Raji (cell line): Measurements from ENCODE around the gene KNDC1.

Source experiments
- POLR2A ChIP-seq: IDR thresholded peaks from 2 replicates; pipeline ENCODE4 v1.6.1; 2011; ENCODE audit warnings: low read depth, low read length, control low read depth; ENCODE audit not compliant: insufficient read depth

Gene KNDC1

DNA sequence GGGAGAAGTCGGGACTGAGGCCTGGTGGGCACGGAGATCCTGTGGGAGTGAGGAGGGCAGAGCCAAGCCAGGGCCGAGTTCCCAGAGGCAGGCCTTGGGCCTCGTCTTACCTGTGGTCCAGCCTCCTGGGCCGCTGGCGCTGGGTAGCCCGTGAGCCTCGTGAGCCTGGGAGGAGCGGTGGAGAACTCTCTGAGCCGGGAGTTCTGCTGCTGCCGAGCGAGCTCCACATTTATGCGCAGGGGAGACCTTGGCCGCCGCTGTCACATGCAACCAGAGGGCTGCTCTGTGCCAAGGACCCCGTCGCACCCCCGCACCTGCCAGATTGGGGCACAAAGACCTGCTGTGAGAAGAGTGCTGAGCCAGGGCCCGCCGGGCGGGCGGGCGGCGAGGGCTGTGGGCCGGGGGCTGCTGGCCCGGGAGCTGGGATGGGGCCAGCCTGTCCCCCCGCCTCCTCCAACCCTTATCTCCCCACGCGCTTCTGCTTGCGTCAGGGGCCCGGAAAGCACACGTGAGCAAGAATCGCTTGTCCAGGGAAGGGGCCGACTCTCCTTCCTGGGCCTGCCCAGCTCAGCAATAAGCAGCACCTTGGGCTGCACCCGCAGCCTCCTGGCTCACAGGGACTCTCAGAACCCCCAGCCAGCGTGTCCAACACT, 87.8 kb downstream of the KNDC1 start:
- no peak for TF ChIP-seq POLR2A

DNA sequence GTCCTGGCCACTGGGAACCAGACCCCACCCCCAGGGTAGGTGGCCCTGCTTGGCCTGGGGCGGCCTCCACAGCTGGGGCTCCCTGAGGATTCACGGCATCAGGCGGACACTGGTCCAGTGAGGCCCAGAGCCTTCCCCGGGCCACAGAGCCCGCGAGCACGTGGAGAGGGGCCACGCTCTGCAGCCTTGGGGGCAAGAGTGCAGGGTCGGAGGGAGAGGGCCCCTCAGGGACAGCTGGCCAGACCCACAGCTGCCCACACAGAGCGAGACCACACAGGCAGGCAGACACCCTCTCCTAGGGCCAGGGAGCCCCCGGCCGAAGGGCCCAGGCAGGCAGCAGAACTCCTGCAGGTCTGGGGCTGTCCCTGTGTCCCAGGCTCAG, 88.3 kb downstream of the KNDC1 start:
- no peak for TF ChIP-seq POLR2A

GRCh38 chr10:133249094-133249780, 89.2 kb downstream of the KNDC1 start:
- no peak for TF ChIP-seq POLR2A

DNA sequence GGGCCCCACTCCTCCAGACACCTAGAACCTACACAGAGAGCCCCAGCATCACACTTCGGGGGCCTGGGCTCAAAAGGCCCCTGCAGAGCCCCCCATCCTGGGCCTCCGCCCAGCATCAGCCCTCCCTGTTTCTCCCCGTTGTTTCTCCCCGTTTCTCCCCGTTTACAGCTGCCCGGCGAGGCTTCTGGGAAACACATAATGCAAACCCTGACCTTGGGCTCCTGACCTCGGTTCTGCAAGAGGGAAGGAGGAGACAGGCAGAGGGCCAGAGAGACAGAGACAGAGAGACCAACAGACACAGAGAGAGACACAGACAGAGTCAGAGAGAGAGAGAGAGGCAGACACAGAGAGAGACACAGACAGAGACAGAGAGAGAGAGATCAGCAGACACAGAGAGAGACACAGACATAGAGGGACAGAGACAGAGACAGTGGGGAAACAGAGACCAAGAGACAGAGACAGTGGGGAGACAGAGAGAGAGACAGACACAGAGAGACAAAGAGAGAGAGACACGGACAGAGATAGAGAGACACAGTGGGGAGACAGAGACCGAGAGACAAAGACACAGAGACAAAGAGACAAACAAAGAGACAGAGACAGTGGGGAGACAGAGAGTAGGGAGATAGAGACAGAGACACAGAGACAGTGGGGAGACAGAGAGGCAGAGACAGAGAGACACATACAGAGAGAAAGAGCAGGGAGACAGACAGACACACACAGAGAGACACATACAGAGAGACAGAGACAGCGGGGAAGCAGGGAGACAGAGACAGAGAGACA, 90.1 kb downstream of the KNDC1 start:
- no peak for TF ChIP-seq POLR2A

DNA sequence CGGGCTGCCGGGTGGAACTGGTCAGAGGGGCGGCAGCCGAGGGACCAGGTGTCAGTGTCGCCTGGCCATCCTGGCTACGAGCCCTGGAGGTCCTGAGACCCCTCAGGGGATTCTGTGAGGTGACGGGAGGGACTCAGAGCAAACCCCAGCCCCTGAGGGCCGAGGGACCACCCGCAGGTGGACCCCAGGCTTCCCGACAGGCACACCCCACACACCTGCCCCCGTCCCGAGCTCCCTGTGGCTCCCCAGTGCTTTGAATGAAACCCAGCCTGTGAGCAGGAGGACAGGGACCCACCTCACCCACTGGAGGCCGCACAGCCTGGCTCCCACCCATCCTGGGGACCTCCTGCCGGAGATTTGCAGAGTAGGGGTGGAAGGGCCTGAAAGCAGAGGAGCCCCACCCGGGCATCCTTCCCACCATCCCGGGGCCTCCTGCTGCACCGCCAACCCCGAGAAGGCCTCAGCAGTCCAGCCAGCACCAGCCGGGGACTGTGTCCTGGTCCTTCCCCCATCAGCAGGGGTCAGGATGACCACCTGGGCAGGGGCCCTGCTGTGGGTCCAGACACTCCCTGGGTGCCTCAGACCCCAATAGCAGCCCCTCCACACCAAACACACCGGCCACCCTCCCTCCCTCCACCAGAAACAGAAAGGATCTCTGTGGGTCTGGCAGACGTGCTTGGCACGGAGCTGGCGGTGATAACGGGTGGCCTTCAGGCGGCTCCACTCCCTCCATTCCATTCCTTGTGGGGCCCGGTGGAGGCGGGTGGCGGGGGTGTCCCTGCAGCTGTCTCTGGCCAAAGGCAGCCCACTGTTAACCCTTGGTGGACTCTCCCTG, 91.6 kb downstream of the KNDC1 start:
- no peak for TF ChIP-seq POLR2A

DNA sequence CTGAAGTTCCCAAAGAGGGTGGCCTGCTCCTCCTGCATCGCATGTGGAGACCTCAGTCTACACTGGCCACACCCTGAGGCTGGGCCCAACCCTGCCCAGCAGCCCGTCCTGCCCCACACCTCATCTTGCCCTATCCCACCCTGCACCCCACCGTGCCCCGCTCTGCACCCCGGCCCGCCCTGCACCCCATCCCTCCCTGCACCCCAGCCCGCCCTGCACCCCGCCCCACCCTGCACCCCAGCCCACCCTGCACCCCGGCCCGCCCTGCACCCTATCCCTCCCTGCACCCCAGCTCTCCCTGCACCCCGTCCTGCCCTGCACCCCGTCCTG, 92.2 kb downstream of the KNDC1 start:
- TF ChIP-seq POLR2A = no peak

DNA sequence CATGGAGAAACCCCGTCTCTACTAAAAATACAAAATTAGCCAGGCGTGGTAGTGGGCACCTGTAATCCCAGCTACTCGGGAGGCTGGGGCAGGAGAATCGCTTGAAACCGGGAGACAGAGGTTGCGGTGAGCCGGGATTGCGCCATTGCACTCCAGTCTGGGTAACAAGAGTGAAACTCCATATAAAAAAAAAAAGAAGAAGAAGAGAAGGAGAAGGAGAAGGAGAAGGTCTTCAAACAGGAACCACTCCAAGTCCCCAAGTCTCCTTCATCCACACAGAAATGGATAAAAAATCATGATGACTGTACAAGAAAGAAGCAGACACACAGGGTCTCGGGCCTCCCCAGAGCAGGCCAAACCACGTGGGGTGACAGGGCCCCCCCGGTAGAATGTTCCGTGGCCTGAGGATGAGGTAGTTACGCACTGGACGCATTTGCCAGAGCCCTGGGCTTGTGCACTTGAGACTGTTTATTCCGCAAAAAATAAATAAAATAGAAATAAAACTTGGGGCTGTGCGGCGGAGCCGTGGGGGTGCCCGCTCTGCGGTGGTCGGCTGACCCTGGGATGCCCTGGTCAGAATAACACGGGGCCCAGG, 93.4 kb downstream of the KNDC1 start:
- no peak for TF ChIP-seq POLR2A

GRCh38 chr10:133254421-133255120, 94.6 kb downstream of the KNDC1 start:
- TF ChIP-seq POLR2A = no peak

DNA sequence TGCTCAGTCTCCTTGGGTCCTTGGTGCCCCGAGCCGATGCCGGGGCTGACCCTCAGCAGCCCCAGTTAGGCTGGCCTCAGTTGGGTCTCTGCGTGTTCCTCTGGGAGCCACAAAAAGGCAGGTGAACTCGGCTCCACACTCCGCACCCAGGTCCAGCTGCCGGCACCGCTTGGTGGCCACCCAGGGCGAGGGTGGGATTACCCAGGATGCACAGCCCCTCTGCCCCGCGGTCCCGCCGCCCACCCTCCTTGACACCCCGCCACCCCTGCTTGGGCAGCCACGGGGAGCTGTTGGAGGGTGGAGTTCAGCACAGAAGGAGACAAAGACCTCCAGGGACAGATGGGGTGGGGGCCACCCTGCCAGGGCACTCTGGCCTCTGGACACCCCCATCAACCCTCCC, 95.3 kb downstream of the KNDC1 start:
- TF ChIP-seq POLR2A = no peak

DNA sequence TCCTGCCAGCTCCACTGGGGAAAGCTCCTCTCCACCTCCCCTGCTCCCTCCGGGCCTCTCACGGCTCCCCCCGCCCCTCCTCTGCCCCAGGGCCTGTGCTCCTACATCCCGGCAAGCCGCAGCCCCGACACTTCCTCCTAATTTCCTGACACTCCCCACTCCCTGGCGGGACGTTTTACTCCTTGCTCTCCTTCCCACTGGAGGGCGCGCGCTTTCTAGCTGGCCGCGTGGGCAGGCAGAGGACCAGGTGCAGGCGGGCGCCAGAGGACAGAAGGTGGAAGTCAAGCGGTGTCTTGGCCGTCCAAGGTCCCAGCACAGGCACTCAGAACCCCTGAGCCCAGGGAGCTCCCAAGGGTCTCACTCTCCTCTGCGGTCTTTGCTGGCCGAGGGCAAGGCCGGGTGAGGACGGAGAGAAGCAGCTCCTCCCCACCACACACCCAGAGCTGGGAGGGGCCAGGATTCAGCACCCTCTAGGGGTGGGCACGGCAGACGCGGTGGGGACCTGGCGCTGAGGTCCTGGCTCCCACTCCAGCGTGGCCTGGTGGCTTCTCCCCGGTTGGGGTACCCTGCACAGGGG, 97.6 kb downstream of the KNDC1 start:
- TF ChIP-seq POLR2A = no peak

GRCh38 chr10:133258066-133258817, 98.2 kb downstream of the KNDC1 start:
- no peak for TF ChIP-seq POLR2A

- no peak for TF ChIP-seq POLR2A
These were observed 99.0 kb downstream of the KNDC1 start for GRCh38 chr10:133258818-133259601.

- TF ChIP-seq POLR2A = no peak
These were observed 99.6 kb downstream of the KNDC1 start for GRCh38 chr10:133259602-133259989.
